HG02678 (cell line): Measurements from ENCODE around the gene TRIM75.
"Not testable (repeated sequence)": the region's sequence is repeated elsewhere in the genome, so short reads cannot be mapped to it uniquely, and the experiment has no call there.

Experiments
- ATAC-seq: cut with Tn5 transposase; IDR thresholded peaks from one replicate; pipeline ENCODE4 v1.9.1; 2021; ENCODE audit warnings: mild to moderate bottlenecking, moderate library complexity; ENCODE audit not compliant: unreplicated experiment

Gene TRIM75

GRCh38 chr4:165053645-165054044 is at the start of gene TRIM75:
Gene TRIM75 (plus strand): TSS chr4:165053866. CDS start chr4:165059148, 5,282 bp downstream.
- ATAC-seq, result no peak

- ATAC-seq, result no peak
Measured at GRCh38 chr4:165005352-165005925, 48.2 kb upstream of the TRIM75 start.

GRCh38 chr4:165006456-165006855 is 47.2 kb upstream of the TRIM75 start:
- ATAC-seq, result no peak

- no peak for ATAC-seq
Measured at GRCh38 chr4:165006886-165007285, 46.8 kb upstream of the TRIM75 start.

- ATAC-seq, result no peak
Measured at GRCh38 chr4:165009493-165010227, 44.0 kb upstream of the TRIM75 start.

- no peak for ATAC-seq
Measured at GRCh38 chr4:165010487-165010886, 43.2 kb upstream of the TRIM75 start.

GRCh38 chr4:165010991-165011390 is 42.7 kb upstream of the TRIM75 start:
- ATAC-seq, result no peak

GRCh38 chr4:165011403-165011802 is 42.3 kb upstream of the TRIM75 start:
- no peak for ATAC-seq

GRCh38 chr4:165013691-165014090 is 40.0 kb upstream of the TRIM75 start:
- ATAC-seq, result no peak

GRCh38 chr4:165016971-165017370 is 36.7 kb upstream of the TRIM75 start:
- no peak for ATAC-seq

- ATAC-seq, result not testable (repeated sequence)
Measured at GRCh38 chr4:165019995-165020394, 33.7 kb upstream of the TRIM75 start.

GRCh38 chr4:165025782-165026181 is 27.9 kb upstream of the TRIM75 start:
- ATAC-seq, result not testable (repeated sequence)

- no peak for ATAC-seq
Measured at GRCh38 chr4:165027762-165028402, 25.8 kb upstream of the TRIM75 start.

GRCh38 chr4:165031436-165032211 is 22.0 kb upstream of the TRIM75 start, which contains the start of gene TRIM60:
Gene TRIM60 (plus strand): TSS chr4:165031999. CDS start chr4:165040073, 8,074 bp downstream.
- ATAC-seq, result no peak

GRCh38 chr4:165048170-165048569 is 5.5 kb upstream of the TRIM75 start:
- no peak for ATAC-seq

GRCh38 chr4:165052627-165053026 is 1.0 kb upstream of the TRIM75 start:
- ATAC-seq, result no peak

- no peak for ATAC-seq
Measured at GRCh38 chr4:165055601-165056000, 1.9 kb downstream of the TRIM75 start.

- no peak for ATAC-seq
Measured at GRCh38 chr4:165058666-165059065, 5.0 kb downstream of the TRIM75 start.

- ATAC-seq, result no peak
Measured at GRCh38 chr4:165059386-165059785, 5.7 kb downstream of the TRIM75 start.

- no peak for ATAC-seq
Measured at GRCh38 chr4:165060938-165061337, 7.3 kb downstream of the TRIM75 start.

- no peak for ATAC-seq
Measured at GRCh38 chr4:165070560-165070959, 16.9 kb downstream of the TRIM75 start.
